ENCODE measurements around the gene PNPT1.
"Not testable (repeated sequence)": the region's sequence is repeated elsewhere in the genome, so short reads cannot be mapped to it uniquely, and the experiment has no call there.

DNA sequence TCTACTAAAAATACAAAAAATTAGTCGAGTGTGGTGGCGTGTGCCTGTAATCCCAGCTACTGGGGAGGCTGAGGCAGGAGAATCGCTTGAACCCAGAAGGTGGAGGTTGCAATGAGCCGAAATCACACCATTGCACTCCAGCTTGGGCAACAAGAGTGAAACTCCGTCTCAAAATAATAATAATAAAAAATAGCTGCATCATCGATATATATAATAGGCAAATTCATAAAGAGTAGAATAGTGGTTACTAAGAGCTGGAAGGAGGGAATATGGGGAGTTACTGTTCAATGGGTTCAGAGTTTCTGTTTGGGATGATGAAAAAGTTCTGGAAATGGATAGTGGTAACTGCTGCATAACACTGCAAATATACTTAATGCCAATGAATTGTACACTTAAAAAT is 96.8 kb downstream of the PNPT1 start:
- not testable (repeated sequence) for TF ChIP-seq ZNF70 (CRISPR knock-in tag; IDR thresholded peaks at IDR 0.05); RARB (CRISPR knock-in tag; IDR thresholded peaks at IDR 0.05); CSDC2 (CRISPR knock-in tag; IDR thresholded peaks at IDR 0.05); BACH2 (CRISPR knock-in tag; IDR thresholded peaks at IDR 0.05; ENCODE audit: borderline replicate concordance); ZFP3 (CRISPR knock-in tag; IDR thresholded peaks at IDR 0.05); ZNF8 (CRISPR knock-in tag; IDR thresholded peaks at IDR 0.05); ZFP30 (CRISPR knock-in tag; IDR thresholded peaks at IDR 0.05); TCF4 (CRISPR knock-in tag; IDR thresholded peaks at IDR 0.05; ENCODE audit: borderline replicate concordance); ISL1 (CRISPR knock-in tag; IDR thresholded peaks at IDR 0.05)
- TF ChIP-seq, protein P1, sequence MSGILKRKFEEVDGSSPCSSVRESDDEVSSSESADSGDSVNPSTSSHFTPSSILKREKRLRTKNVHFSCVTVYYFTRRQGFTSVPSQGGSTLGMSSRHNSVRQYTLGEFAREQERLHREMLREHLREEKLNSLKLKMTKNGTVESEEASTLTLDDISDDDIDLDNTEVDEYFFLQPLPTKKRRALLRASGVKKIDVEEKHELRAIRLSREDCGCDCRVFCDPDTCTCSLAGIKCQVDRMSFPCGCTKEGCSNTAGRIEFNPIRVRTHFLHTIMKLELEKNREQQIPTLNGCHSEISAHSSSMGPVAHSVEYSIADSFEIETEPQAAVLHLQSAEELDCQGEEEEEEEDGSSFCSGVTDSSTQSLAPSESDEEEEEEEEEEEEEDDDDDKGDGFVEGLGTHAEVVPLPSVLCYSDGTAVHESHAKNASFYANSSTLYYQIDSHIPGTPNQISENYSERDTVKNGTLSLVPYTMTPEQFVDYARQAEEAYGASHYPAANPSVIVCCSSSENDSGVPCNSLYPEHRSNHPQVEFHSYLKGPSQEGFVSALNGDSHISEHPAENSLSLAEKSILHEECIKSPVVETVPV (CRISPR knock-in tag; IDR thresholded peaks at IDR 0.05), result not testable (repeated sequence)
- TF ChIP-seq, protein P2, sequence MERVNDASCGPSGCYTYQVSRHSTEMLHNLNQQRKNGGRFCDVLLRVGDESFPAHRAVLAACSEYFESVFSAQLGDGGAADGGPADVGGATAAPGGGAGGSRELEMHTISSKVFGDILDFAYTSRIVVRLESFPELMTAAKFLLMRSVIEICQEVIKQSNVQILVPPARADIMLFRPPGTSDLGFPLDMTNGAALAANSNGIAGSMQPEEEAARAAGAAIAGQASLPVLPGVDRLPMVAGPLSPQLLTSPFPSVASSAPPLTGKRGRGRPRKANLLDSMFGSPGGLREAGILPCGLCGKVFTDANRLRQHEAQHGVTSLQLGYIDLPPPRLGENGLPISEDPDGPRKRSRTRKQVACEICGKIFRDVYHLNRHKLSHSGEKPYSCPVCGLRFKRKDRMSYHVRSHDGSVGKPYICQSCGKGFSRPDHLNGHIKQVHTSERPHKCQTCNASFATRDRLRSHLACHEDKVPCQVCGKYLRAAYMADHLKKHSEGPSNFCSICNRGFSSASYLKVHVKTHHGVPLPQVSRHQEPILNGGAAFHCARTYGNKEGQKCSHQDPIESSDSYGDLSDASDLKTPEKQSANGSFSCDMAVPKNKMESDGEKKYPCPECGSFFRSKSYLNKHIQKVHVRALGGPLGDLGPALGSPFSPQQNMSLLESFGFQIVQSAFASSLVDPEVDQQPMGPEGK (CRISPR knock-in tag; IDR thresholded peaks at IDR 0.05; ENCODE audit: borderline replicate concordance), result not testable (repeated sequence)
- TF ChIP-seq, protein P3, sequence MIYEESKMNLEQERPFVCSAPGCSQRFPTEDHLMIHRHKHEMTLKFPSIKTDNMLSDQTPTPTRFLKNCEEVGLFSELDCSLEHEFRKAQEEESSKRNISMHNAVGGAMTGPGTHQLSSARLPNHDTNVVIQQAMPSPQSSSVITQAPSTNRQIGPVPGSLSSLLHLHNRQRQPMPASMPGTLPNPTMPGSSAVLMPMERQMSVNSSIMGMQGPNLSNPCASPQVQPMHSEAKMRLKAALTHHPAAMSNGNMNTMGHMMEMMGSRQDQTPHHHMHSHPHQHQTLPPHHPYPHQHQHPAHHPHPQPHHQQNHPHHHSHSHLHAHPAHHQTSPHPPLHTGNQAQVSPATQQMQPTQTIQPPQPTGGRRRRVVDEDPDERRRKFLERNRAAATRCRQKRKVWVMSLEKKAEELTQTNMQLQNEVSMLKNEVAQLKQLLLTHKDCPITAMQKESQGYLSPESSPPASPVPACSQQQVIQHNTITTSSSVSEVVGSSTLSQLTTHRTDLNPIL (CRISPR knock-in tag; IDR thresholded peaks at IDR 0.05; ENCODE audit: low read depth), result not testable (repeated sequence)
- TF ChIP-seq, protein P4, sequence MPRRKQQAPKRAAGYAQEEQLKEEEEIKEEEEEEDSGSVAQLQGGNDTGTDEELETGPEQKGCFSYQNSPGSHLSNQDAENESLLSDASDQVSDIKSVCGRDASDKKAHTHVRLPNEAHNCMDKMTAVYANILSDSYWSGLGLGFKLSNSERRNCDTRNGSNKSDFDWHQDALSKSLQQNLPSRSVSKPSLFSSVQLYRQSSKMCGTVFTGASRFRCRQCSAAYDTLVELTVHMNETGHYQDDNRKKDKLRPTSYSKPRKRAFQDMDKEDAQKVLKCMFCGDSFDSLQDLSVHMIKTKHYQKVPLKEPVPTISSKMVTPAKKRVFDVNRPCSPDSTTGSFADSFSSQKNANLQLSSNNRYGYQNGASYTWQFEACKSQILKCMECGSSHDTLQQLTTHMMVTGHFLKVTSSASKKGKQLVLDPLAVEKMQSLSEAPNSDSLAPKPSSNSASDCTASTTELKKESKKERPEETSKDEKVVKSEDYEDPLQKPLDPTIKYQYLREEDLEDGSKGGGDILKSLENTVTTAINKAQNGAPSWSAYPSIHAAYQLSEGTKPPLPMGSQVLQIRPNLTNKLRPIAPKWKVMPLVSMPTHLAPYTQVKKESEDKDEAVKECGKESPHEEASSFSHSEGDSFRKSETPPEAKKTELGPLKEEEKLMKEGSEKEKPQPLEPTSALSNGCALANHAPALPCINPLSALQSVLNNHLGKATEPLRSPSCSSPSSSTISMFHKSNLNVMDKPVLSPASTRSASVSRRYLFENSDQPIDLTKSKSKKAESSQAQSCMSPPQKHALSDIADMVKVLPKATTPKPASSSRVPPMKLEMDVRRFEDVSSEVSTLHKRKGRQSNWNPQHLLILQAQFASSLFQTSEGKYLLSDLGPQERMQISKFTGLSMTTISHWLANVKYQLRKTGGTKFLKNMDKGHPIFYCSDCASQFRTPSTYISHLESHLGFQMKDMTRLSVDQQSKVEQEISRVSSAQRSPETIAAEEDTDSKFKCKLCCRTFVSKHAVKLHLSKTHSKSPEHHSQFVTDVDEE (CRISPR knock-in tag; IDR thresholded peaks at IDR 0.05), result not testable (repeated sequence)
